PC-3 (cell line): ENCODE results near the gene NCOA1.

Experiments used
- CTCF ChIP-seq: fragments of 300-600 bp; sonication (generic); conservative IDR thresholded peaks from 2 replicates; pipeline ENCODE4 v1.5.1; 2017; ENCODE audit warnings: antibody characterized with exemption, low read depth, mild to moderate bottlenecking, low read length
- EZH2 ChIP-seq: fragments of 300-600 bp; sonication (generic); IDR thresholded peaks from one replicate; pipeline ENCODE4 v1.6.1; 2017; ENCODE audit warnings: antibody characterized with exemption, mild to moderate bottlenecking, low read length; ENCODE audit not compliant: unreplicated experiment
- EZH2phosphoT487 ChIP-seq: fragments of 300-600 bp; sonication (generic); IDR thresholded peaks from 2 replicates; pipeline ENCODE4 v1.6.1; 2018; ENCODE audit warnings: mild to moderate bottlenecking, antibody characterized with exemption, low read length, borderline replicate concordance

GRCh38 chr2:24515335-24515734 lies 24.3 kb downstream of the NCOA1 start:
- TF ChIP-seq CTCF = no peak
- TF ChIP-seq EZH2phosphoT487 = no peak
- no peak for TF ChIP-seq EZH2
